ENCODE results near the gene DHRSX. TPM values are rescaled to one million over a fixed set of nuclear protein-coding genes. Genes with fewer than 3 reads are reported as not detected.

DHRSX gene
- polyA plus RNA-seq, 3 donors, result 12.9 to 33.2 (median 28.3) TPM

DNA sequence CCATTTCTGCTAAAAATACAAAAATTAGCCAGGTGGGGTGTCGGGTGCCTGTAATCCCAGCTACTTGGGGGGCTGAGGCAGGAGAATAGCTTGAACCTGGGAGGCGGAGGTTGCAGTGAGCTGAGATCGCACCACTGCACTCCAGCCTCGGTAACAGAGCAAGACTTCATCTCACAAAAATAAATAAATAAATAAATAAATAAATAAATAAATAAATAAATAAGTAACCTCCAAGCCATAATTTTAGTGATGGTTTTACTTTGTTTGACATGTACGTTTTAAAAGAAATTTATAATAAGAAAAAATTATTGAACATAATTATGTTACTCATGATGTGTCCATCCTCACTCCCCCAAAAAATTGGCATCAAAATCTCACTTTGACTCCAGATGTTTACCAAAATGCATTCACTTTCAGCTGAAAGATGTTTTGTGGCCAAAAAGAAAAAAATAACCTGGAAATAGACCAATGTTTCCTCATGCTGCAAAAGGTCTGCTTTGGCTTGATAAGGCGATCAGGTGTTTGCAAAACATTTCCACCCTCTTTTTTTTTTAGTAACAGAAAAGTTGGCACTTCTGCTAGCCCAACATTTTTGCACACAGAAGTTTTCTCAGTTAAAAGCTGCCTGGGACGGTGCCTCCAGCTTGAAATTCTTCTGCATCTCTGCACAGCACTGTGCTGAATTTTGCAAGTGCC, 42.2 kb upstream of the DHRSX start:
- H3K27me3 Mint-ChIP-seq (ENCODE audit: low read depth in 3 of 3), result peaks cover 2 to 11% (median 5%) of the 10 kb centered on the region in 3 donors
- H3K4me1 ChIP-seq (ENCODE audit: control insufficient read depth in 1 of 2, insufficient read depth in 2 of 2, low read length in 2 of 2), result no peaks in the 10 kb centered on the region
- no peaks in the 10 kb centered on the region for H3K36me3 ChIP-seq (replicated peaks in 1 of 2; ENCODE audit: control insufficient read depth in 1 of 2, insufficient read depth in 2 of 2, low read length in 2 of 2)
- no peak overlapping the region for H3K4me3 ChIP-seq (replicated peaks in 1 of 3; ENCODE audit: low read depth in 2 of 3, low read length in 3 of 3)
- H3K4me2 ChIP-seq (replicated peaks; ENCODE audit: extremely low read depth, low read length, poor library complexity, severe bottlenecking), result no peak overlapping the region
- no peaks in the 10 kb centered on the region for H4K20me1 ChIP-seq (ENCODE audit: insufficient read depth, low read length)
- H3K36me3 Mint-ChIP-seq, result no peaks in the 10 kb centered on the region
- H3K79me2 ChIP-seq (ENCODE audit: insufficient read depth, low read length), result no peaks in the 10 kb centered on the region
- TF ChIP-seq, protein P1, sequence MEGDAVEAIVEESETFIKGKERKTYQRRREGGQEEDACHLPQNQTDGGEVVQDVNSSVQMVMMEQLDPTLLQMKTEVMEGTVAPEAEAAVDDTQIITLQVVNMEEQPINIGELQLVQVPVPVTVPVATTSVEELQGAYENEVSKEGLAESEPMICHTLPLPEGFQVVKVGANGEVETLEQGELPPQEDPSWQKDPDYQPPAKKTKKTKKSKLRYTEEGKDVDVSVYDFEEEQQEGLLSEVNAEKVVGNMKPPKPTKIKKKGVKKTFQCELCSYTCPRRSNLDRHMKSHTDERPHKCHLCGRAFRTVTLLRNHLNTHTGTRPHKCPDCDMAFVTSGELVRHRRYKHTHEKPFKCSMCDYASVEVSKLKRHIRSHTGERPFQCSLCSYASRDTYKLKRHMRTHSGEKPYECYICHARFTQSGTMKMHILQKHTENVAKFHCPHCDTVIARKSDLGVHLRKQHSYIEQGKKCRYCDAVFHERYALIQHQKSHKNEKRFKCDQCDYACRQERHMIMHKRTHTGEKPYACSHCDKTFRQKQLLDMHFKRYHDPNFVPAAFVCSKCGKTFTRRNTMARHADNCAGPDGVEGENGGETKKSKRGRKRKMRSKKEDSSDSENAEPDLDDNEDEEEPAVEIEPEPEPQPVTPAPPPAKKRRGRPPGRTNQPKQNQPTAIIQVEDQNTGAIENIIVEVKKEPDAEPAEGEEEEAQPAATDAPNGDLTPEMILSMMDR (IDR thresholded peaks at IDR 0.05), result no peak
- DNase-seq, result no peak
- peaks cover 9% of the 10 kb centered on the region for H3K4me1 Mint-ChIP-seq
- no peak overlapping the region for H2AFZ ChIP-seq (ENCODE audit: insufficient read depth, low read depth, low read length, poor library complexity, severe bottlenecking)
- H3K27ac Mint-ChIP-seq, result no peak overlapping the region
- intact Hi-C loops (cut with micrococcal nuclease), result no loop called here
- no peak overlapping the region for H3K27ac ChIP-seq (ENCODE audit: low read depth in 1 of 2, low read length in 2 of 2)
- 7% methylated on average over 2 of the region's 7 CpGs for WGBS (ENCODE audit: insufficient coverage)
- no peak overlapping the region for H3K4me3 Mint-ChIP-seq
- no peaks in the 10 kb centered on the region for H3K27me3 ChIP-seq (ENCODE audit: control insufficient read depth in 2 of 2, insufficient read depth in 2 of 2, low read length in 2 of 2)
- no peak overlapping the region for H3K9ac ChIP-seq (ENCODE audit: insufficient read depth, low read length, poor library complexity, severe bottlenecking)
- H3K9me3 ChIP-seq (replicated peaks in 1 of 2; ENCODE audit: control insufficient read depth in 1 of 2, insufficient read depth in 1 of 2, low read length in 2 of 2), result peaks cover 0 to 3% of the 10 kb centered on the region in 2 donors
- H3K9me3 Mint-ChIP-seq, result peaks cover 2 to 18% (median 4%) of the 10 kb centered on the region in 7 donors

GRCh38 chrX:2541603-2542002, 40.8 kb upstream of the DHRSX start:
- Mint-ChIP-seq H3K9me3 (peaks cover 0 to 13% (median 4%) of the 10 kb centered on the region in 7 donors), H3K36me3 (no peaks in the 10 kb centered on the region), H3K27me3 (ENCODE audit: low read depth in 3 of 3) (peaks cover 2 to 14% (median 7%) of the 10 kb centered on the region in 3 donors), H3K27ac (no peak overlapping the region), H3K4me1 (peaks cover 9% of the 10 kb centered on the region), H3K4me3 (no peak overlapping the region)
- TF ChIP-seq, protein P1 (IDR thresholded peaks at IDR 0.05), result no peak
- H2AFZ ChIP-seq (ENCODE audit: insufficient read depth, low read depth, low read length, poor library complexity, severe bottlenecking), result no peak overlapping the region
- H3K27ac ChIP-seq (ENCODE audit: low read depth in 1 of 2, low read length in 2 of 2), result no peak overlapping the region
- H3K9me3 ChIP-seq (replicated peaks in 1 of 2; ENCODE audit: control insufficient read depth in 1 of 2, insufficient read depth in 1 of 2, low read length in 2 of 2), result peaks cover 0 to 2% of the 10 kb centered on the region in 2 donors
- 77% methylated on average over 3 of the region's 8 CpGs for WGBS (ENCODE audit: insufficient coverage)
- H3K27me3 ChIP-seq (ENCODE audit: control insufficient read depth in 2 of 2, insufficient read depth in 2 of 2, low read length in 2 of 2), result no peaks in the 10 kb centered on the region
- DNase-seq, result no peak
- H3K36me3 ChIP-seq (replicated peaks in 1 of 2; ENCODE audit: control insufficient read depth in 1 of 2, insufficient read depth in 2 of 2, low read length in 2 of 2), result no peaks in the 10 kb centered on the region
- no peak overlapping the region for H3K9ac ChIP-seq (ENCODE audit: insufficient read depth, low read length, poor library complexity, severe bottlenecking)
- H3K79me2 ChIP-seq (ENCODE audit: insufficient read depth, low read length), result no peaks in the 10 kb centered on the region
- intact Hi-C loops (cut with micrococcal nuclease), result no loop called here
- H4K20me1 ChIP-seq (ENCODE audit: insufficient read depth, low read length), result no peaks in the 10 kb centered on the region
- no peaks in the 10 kb centered on the region for H3K4me1 ChIP-seq (ENCODE audit: control insufficient read depth in 1 of 2, insufficient read depth in 2 of 2, low read length in 2 of 2)
- no peak overlapping the region for H3K4me3 ChIP-seq (replicated peaks in 1 of 3; ENCODE audit: low read depth in 2 of 3, low read length in 3 of 3)
- no peak overlapping the region for H3K4me2 ChIP-seq (replicated peaks; ENCODE audit: extremely low read depth, low read length, poor library complexity, severe bottlenecking)

Data from CD14-positive monocyte (primary cell).